CD4-positive, alpha-beta T cell treated with Interleukin-6 for 4 hours (primary cell): ENCODE results near the gene ATP8B3.

Source experiments
- DNase-seq: peaks from one replicate; pipeline ENCODE4 v3.0.0-alpha.2; 2020; ENCODE audit warnings: mixed read lengths

Gene ATP8B3

DNA sequence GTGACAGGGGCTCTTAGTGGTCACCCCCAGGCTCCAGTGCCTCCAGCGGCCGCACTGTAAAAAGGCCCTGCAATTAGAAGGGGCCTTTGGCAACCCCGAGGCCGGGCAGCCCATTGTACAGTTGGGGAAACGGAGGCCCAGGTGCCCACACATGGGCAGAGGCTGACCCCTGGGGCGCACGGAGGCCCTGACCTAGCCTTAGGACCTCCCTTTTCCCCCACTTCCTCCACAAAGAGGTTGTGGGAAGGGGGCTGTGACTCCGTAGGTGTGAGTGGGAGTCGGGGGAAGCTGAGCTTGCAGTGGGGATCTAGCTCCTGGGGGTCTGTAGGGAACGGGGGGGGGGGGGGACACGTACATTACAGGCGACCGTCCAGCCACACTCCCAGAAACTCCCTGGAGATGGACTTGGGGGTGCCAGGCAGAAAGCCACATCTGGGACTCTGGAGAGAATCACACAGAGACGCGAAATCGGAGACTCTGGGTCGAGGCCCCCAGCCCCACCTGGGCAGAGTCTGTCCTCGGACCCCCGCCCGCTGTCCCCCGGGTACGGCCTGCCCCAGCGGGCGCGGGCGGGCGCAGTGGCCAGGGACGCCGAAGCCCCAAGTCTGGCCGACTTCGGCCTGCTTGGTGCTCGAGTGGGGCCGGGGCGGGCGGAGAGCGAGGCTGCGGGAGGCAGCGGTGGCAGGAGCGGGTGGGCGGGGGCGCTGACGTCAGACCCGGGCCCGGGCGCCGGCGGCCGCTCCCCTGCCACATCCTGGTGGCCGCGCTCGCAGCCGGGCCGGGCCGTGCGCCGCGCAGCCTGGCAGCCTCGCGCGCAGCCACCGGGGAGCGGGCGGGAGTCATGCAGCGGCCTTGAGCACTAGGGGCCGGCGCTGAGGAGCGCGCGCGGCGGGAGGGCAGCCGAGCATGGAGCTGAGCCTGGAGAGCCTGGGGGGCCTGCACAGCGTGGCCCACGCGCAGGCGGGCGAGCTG, 59.0 kb downstream of the ATP8B3 start, which contains the start of gene ONECUT3:
Gene ONECUT3, plus strand, starts transcription at position 750 of the 972 bp plus-strand sequence. Its CDS starts 157 bp downstream, at position 907.
- no peak for DNase-seq

DNA sequence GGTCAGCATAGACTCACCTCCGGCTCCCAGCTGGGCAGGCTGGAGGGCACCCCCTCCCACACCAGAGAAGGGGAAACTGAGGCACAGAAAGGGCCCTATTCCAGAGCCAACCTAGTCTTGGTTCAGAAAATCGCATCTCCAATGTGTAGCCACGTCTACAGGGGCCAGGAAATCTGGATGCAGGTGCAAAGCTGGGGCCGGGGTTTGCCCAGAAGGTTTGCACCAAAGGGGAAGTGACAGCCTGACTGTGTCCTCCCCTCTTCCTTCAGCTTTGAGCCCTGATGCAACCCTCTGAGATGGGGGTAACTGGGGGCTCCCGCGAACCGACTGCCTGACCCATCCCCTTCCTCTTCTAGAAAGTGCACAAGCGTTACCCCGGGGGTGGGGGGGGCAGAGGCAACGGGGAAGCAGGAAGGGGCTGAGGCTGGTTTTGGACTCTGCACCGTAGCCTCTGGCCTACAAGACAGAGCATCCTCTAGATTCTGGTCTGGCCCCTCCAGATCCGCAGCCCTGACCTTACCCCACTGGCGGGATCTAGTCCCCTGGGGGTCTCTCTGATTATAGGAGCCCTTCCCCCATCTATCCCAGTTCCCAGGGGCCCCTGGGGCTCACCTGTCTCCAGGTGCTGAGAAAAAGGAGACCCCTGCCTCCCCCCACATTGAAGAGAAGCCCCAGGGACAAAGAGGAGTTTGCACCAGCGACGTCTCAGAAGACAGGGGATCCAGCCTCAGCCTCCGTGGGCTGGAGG, 59.9 kb downstream of the ATP8B3 start:
- DNase-seq: no peak

GRCh38 chr19:1751367-1752008, 60.6 kb downstream of the ATP8B3 start:
- no peak for DNase-seq

GRCh38 chr19:1750343-1751021, 61.6 kb downstream of the ATP8B3 start:
- DNase-seq: no peak

DNA sequence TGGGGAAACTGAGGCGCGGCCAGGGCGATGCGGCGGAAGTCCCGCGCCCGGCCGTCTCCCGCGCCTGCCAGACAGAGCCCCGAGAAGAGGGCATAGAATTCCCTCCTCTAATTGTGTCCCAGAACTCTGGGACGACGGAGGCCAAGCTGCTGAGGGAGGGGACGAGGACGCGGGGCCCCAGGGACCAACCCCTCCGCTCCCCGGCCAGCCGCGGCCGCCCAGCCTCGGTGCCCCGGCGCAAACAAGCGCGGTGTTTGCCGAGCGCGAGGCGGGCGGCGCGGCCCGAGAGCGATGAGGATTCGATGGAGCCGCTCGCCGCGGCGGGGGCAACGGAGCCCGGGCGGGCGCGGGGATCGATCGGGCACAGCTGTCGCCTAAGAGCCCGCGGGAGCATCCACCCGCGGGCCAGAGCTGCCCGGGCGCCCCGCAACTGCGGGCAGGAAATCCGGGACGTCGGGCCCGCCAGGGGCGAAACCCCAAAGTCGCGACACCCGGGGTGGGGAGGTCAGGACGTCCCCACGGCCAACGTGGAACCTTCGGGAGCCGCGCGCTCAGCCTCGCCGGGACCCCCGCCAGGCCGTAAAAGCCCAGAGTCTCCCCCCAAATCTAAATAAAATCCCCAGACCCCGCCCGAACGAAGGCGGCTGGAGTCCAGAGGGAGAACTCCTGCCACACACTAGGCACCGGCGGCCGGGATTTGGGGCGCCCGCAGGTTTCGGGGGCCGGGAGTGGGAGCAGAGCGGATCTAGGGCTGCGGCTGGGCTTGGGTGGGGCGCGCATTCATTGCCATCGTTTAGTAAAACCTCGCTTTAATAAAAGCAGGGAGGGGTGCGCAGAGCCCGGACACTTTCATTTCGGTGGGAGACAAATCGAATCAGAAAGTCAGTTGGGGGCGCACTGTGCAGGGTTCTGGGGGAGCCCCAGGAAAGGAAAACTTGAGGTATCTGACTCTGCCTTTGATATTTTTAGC, 62.4 kb downstream of the ATP8B3 start:
- no peak for DNase-seq

- DNase-seq: no peak
These were observed 63.2 kb downstream of the ATP8B3 start for GRCh38 chr19:1748873-1749341.

- DNase-seq: no peak
These were observed 63.8 kb downstream of the ATP8B3 start for GRCh38 chr19:1748115-1748872.

DNA sequence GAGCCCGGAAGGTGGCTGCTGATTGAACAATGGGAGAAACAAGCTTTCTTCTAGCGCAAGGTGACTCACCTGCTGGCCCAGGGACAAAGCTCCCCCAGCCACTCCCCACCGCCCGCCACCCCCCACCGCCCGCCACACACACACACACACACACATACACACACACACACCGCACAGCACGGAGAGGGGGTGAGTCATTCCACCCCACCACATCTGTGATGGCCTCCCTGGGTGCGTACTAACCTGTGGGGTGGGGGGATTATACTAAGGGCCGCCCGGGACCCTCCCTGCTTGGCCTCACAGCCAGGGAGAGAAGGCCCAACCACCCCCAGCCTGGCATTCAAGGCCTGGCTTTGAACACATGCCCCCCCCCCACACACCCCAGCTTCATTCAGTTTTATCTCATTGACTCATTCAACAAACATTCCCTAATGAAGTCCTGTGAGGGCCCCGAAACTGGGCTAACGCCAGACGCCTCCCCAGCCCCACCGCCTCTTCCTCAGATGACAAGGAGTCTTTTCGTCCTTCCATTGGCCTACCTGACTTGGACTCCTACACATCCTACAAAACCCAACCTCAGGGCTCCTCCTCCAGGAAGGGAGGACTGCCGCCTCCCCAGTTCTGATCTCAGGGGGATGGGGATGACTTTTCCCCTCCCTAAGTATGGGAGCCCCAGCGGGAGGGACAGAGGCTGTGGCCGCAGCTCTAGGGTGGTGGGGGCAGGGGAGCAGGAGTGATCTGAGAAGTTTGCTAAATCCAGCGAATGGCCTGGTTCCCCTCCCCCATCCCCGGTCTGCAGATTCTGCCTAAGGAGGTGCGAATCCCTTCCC, 64.6 kb downstream of the ATP8B3 start:
- DNase-seq: peak; percentile 58

DNA sequence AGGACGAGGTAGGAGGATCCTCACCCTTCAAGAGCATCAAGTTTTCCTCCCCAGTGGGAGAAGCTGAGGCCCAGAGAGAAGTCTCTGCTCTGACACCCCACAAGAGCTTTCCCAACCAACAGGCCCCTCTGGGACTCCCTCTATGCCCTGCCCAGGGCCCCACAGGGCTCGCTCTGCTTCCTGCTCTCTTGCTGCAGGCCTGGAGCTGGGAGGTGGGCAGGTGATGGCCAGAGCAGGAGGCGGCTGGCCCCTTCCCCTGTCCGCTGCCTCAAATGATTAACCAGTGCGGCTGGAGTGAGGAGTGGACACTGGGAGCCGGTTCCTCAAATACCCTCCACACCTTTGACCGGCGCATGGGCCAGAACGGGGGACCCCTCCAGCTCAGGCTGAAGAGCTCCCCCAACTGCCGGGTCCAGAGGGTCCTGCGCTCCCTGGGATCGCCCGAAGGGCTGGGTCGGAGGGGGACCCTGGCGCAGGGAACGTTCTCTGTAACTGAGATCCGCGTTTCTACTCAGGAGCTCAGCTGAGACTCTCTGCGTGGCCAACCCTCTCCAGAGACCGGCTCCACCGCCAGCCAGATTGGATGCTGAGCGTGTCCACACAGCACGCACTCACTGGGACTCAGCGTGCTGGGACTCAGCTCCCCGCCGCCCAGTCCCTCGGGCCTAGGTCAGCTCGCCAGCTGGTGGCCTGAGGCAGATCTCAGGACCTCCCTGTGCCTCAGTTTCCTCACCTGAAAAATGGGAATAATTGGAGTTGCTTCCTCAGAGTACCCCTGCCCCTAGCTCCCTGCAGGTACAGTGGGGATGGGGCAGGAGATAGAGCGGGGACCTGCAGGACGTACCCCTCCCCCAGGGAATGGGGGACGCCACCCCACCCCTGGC, 65.4 kb downstream of the ATP8B3 start:
- DNase-seq: no peak

- DNase-seq: no peak
These were observed 66.5 kb downstream of the ATP8B3 start for GRCh38 chr19:1745589-1746031.

DNA sequence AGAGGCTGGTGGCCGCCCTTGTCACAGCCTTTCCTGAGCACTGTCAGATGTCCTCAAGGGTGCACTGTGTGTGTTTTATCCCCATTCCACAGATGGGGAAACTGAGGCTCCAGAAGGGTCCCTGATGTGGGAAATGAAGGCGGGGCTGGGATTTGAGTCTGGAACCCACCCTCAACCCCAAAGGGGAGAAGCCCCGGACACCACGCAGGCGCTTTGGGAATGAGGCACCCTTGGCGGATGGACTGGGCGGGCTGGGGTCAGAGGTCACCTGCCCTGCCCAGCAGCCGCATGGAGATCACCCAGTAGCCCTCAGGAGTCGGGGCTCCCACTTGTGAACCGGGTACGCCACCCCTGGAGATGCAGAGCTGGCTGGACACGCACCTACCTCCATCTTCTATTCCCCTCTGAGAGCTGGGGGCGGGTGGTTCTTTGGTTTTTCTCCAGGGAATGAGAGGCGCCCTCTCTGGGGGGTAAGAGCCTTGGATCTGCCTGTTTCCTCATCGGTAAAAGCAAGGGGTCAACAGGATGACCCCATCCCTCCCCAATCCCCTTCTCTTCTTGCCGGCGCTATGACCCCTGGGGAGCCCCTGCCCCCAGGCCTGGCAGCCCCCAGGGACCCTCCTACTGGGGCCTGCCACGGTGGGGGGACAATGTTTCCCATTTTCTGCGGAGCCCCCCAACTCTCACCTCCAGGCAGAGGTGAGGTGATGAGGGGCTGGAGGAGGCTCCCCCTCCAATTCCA, 67.1 kb downstream of the ATP8B3 start:
- no peak for DNase-seq

DNA sequence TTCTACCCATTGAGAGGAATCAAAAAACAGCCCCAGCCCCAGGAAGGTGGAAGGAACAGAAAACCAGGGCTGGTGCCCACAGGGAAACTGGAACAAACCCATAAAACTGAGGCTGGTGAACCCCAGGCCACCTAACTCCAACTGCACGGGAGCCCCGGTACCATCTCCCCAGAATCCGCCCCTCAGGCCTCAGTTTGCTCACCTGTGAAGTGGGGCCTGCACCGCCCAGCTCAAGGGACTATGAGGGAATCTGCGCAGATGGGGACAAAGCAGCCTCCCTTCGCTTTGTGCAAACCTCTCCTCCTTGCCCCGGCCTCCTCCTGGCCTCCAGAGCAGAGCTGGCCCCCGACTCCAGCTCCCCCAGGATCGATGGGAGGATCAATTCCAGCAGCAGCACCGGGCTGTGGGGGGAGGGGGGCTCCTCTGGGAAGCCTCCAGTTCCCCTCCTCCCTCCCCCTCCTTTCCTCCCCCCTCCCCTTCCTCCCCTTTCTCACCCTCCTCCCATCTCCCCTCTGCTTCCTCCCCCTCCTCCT, 67.9 kb downstream of the ATP8B3 start:
- DNase-seq: no peak

GRCh38 chr19:1742989-1743696, 68.9 kb downstream of the ATP8B3 start:
- DNase-seq: no peak

DNA sequence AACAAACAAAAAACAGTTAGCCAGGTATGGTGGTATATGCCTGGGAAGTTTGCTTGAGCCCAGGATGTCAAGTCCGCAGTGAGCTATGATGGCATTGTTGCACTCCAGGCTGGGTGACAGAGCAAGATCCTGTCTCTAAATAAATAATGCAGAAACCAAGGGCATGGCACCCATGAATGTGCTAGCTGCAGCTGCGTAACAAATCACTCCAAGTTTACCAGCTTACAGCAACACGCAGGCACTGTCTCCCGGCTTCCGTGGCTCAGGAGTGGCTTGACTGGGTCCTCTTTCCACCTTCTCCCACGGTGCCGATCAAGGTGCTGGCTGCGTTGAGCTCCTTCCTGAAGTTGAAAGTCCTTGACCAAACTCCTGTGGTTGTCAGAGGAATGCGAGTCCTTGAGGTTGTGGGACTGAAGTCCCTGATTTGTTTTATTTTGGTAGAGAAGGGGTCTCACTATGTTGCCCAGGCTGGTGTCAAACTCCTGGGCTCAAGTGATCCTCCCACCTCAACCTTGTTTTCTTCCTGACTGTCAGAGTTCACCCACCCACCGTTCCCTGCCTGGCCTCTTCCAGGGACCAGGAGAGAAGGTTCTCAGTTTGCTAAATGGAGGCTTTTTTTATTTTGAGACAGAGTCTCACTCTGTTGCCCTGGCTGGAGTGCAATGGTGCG, 72.0 kb downstream of the ATP8B3 start:
- DNase-seq: no peak

DNA sequence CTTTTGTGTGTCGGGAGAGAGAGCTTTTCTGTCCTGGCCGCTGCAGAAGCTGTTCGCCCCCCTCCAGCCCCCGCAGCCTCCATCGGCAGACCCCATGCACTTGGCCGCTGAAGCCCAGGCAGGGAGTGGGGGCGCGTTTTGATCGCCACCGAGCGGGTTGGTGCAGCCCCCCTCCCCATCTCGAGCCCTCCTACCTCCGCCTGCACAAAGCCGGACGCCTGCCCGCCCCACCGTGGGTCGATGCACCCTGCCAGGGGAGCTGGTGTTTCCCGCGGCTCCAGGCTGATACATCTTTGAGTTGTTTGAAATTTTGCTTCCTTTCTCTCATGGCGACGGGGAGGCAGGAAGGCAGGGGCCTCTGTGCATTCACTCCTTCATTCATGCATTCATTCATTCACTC, 75.1 kb downstream of the ATP8B3 start:
- DNase-seq: no peak

DNA sequence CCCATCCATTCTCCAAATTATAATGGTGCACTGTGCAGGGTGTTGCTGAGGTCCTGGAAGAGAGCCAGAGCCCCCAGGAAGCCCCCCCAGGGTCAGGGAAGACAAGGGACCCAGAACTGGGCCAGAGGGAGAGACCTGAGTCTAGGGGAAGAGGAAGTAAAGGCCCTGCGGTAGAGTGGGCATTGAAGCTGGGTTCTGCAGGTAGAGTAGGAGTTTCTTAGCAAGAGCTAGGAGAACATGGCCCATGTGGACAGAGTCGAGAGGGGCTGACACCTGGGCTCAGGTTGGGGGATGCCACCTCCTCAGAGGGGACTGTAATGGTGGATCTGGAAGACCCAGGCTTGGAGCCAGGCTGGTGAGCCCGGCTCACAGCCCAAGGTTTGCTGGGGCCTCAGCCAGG, 75.8 kb downstream of the ATP8B3 start:
- no peak for DNase-seq
